Astrocyte (in vitro differentiated cells and primary cell): Measurements from ENCODE around the gene BOD1. TPM values are rescaled to one million over a fixed set of nuclear protein-coding genes. Genes with fewer than 3 reads are reported as not detected.
A peak's percentile ranks its signal among the peaks of the same experiment; 100 is the strongest.

Experiments used
- DNase-seq: peaks from one replicate; pipeline ENCODE4 v3.0.0-alpha.2; 2010; ENCODE audit warnings: low read depth
- FAIRE-seq: peaks from 2 replicates; lab custom pipeline; 2011; peaks lifted over from hg19 to GRCh38; lab: Jason Lieb, UNC
- H2AFZ ChIP-seq: 2 replicates; pipeline ENCODE4 v1.6.0; 2012; ENCODE audit warnings: low read depth, low read length, inconsistent platforms
- H3K27ac ChIP-seq: 2 replicates; pipeline ENCODE4 v1.5.1; 2011; ENCODE audit warnings: low read depth, low read length, inconsistent platforms
- H3K27me3 ChIP-seq: 2 replicates; pipeline ENCODE4 v1.6.0; 2011; ENCODE audit warnings: low read length, inconsistent platforms; ENCODE audit not compliant: insufficient read depth
- H3K36me3 ChIP-seq: 2 replicates; pipeline ENCODE4 v1.5.1; 2011; ENCODE audit warnings: low read length, inconsistent platforms; ENCODE audit not compliant: insufficient read depth
- H3K4me1 ChIP-seq: 2 replicates; pipeline ENCODE4 v1.5.1; 2011; ENCODE audit warnings: low read length, inconsistent platforms; ENCODE audit not compliant: insufficient read depth
- H3K4me2 ChIP-seq: 2 replicates; pipeline ENCODE4 v1.6.0; 2012; ENCODE audit warnings: low read length, inconsistent platforms
- H3K4me3 ChIP-seq: 2 replicates; pipeline ENCODE4 v1.5.1; 2011; ENCODE audit warnings: low read depth, mild to moderate bottlenecking, low read length, inconsistent platforms; ENCODE audit not compliant: insufficient read depth
- H3K79me2 ChIP-seq: 2 replicates; pipeline ENCODE4 v1.6.0; 2012; ENCODE audit warnings: mild to moderate bottlenecking, low read length, inconsistent platforms; ENCODE audit not compliant: insufficient read depth
- H3K9ac ChIP-seq: 2 replicates; pipeline ENCODE4 v1.6.0; 2012; ENCODE audit warnings: mild to moderate bottlenecking, low read length, inconsistent platforms
- H3K9me3 ChIP-seq: 2 replicates; pipeline ENCODE4 v1.5.1; 2012; ENCODE audit warnings: low read depth, mild to moderate bottlenecking, low read length, inconsistent platforms; ENCODE audit not compliant: insufficient read depth
- H4K20me1 ChIP-seq: 2 replicates; pipeline ENCODE4 v1.6.0; 2012; ENCODE audit warnings: low read length, inconsistent platforms; ENCODE audit not compliant: insufficient read depth
- H3K27ac Mint-ChIP-seq: one replicate; pipeline ENCODE4 v1.8.0; 2021; ENCODE audit warnings: mild to moderate bottlenecking, mixed read lengths; ENCODE audit not compliant: unreplicated experiment
- H3K27me3 Mint-ChIP-seq: one replicate; pipeline ENCODE4 v1.8.0; 2021; ENCODE audit warnings: low read depth, mixed read lengths; ENCODE audit not compliant: unreplicated experiment
- H3K36me3 Mint-ChIP-seq: one replicate; pipeline ENCODE4 v1.8.0; 2021; ENCODE audit warnings: low read depth, mixed read lengths; ENCODE audit not compliant: unreplicated experiment
- H3K4me1 Mint-ChIP-seq: one replicate; pipeline ENCODE4 v1.8.0; 2021; ENCODE audit warnings: low read depth, mixed read lengths; ENCODE audit not compliant: unreplicated experiment
- H3K4me3 Mint-ChIP-seq: one replicate; pipeline ENCODE4 v1.8.0; 2021; ENCODE audit warnings: mild to moderate bottlenecking, moderate library complexity, mixed read lengths; ENCODE audit not compliant: unreplicated experiment
- H3K9me3 Mint-ChIP-seq: one replicate; pipeline ENCODE4 v1.8.0; 2021; ENCODE audit warnings: mild to moderate bottlenecking, mixed read lengths; ENCODE audit not compliant: unreplicated experiment
- CTCF ChIP-seq: IDR thresholded peaks from 2 replicates; pipeline ENCODE4 v1.5.1; 2011; ENCODE audit warnings: low read depth, mild to moderate bottlenecking, inconsistent platforms, low read length, moderate library complexity; ENCODE audit not compliant: insufficient read depth
- EZH2 ChIP-seq: IDR thresholded peaks from 2 replicates; pipeline ENCODE4 v1.6.1; 2012; ENCODE audit warnings: mild to moderate bottlenecking, low read length, inconsistent platforms; ENCODE audit not compliant: insufficient read depth
- total RNA-seq: library from RNA; stranded (reverse); gene quantifications from 2 replicates; pipeline ENCODE4 v1.2.1, GENCODE V29; 2021

The BOD1 gene
- total RNA-seq, 1 donor from 2014 or later: 76.8 TPM

- peaks cover 12% of the 10 kb centered on the region for H3K9me3 ChIP-seq
- Mint-ChIP-seq H3K27me3 (no peaks in the 10 kb centered on the region), H3K27ac (no peak overlapping the region), H3K4me3 (no peak overlapping the region), H3K4me1 (peaks cover 5% of the 10 kb centered on the region), H3K9me3 (peaks cover 12% of the 10 kb centered on the region), H3K36me3 (peaks cover 26% of the 10 kb centered on the region)
- H4K20me1 ChIP-seq: no peaks in the 10 kb centered on the region
- H3K79me2 ChIP-seq: no peaks in the 10 kb centered on the region
- H3K4me2 ChIP-seq: no peak overlapping the region
- H3K36me3 ChIP-seq: no peaks in the 10 kb centered on the region
- TF ChIP-seq EZH2 (no peak), CTCF (no peak)
- FAIRE-seq: no peak
- H3K4me3 ChIP-seq: no peak overlapping the region
- no peak for DNase-seq
- H3K27ac ChIP-seq: no peak overlapping the region
- H3K4me1 ChIP-seq: peaks cover 2% of the 10 kb centered on the region
- H2AFZ ChIP-seq: no peak overlapping the region
- no peak overlapping the region for H3K9ac ChIP-seq
- no peaks in the 10 kb centered on the region for H3K27me3 ChIP-seq
These were observed 19.1 kb downstream of the BOD1 start for GRCh38 chr5:173597304-173597703.

- no peak overlapping the region for H2AFZ ChIP-seq
- peaks cover 33% of the 10 kb centered on the region for H3K36me3 Mint-ChIP-seq
- H3K27me3 ChIP-seq: no peaks in the 10 kb centered on the region
- no peaks in the 10 kb centered on the region for H4K20me1 ChIP-seq
- no peak overlapping the region for H3K9ac ChIP-seq
- H3K27me3 Mint-ChIP-seq: no peaks in the 10 kb centered on the region
- H3K4me3 ChIP-seq: no peak overlapping the region
- H3K27ac ChIP-seq: no peak overlapping the region
- H3K36me3 ChIP-seq: no peaks in the 10 kb centered on the region
- H3K4me1 Mint-ChIP-seq: no peaks in the 10 kb centered on the region
- no peaks in the 10 kb centered on the region for H3K79me2 ChIP-seq
- FAIRE-seq (no peak), DNase-seq (no peak)
- no peak overlapping the region for H3K4me3 Mint-ChIP-seq
- H3K9me3 Mint-ChIP-seq: peaks cover 16% of the 10 kb centered on the region
- H3K4me1 ChIP-seq: peaks cover 2% of the 10 kb centered on the region
- no peak overlapping the region for H3K4me2 ChIP-seq
- TF ChIP-seq EZH2: no peak
- TF ChIP-seq CTCF: no peak
- H3K9me3 ChIP-seq: peaks cover 17% of the 10 kb centered on the region
- H3K27ac Mint-ChIP-seq: no peak overlapping the region
These were observed 20.6 kb downstream of the BOD1 start for GRCh38 chr5:173595841-173596240.

GRCh38 chr5:173594061-173594460 is 22.4 kb downstream of the BOD1 start:
- no peak overlapping the region for H3K27ac Mint-ChIP-seq

More at GRCh38 chr5:173594061-173594460, 22.4 kb downstream of the BOD1 start:
- Mint-ChIP-seq H3K4me1 (no peaks in the 10 kb centered on the region), H3K9me3 (peaks cover 23% of the 10 kb centered on the region), H3K4me3 (no peak overlapping the region), H3K27me3 (no peaks in the 10 kb centered on the region), H3K36me3 (peaks cover 28% of the 10 kb centered on the region)
- H3K27ac ChIP-seq: no peak overlapping the region
- peaks cover 17% of the 10 kb centered on the region for H3K9me3 ChIP-seq
- H3K4me2 ChIP-seq: peak overlapping the region; percentile 38
- no peak overlapping the region for H3K9ac ChIP-seq
- no peaks in the 10 kb centered on the region for H3K79me2 ChIP-seq
- no peak for FAIRE-seq
- H2AFZ ChIP-seq: no peak overlapping the region
- peaks cover 2% of the 10 kb centered on the region for H3K4me1 ChIP-seq
- no peaks in the 10 kb centered on the region for H3K36me3 ChIP-seq
- no peak for DNase-seq
- no peak overlapping the region for H3K4me3 ChIP-seq
- no peaks in the 10 kb centered on the region for H3K27me3 ChIP-seq
- H4K20me1 ChIP-seq: no peaks in the 10 kb centered on the region
- no peak for TF ChIP-seq CTCF
- no peak for TF ChIP-seq EZH2
